Measurements from ENCODE around the gene CHTF18. TPM values are rescaled to one million over a fixed set of nuclear protein-coding genes. Genes with fewer than 3 reads are reported as not detected.

CHTF18 gene
- total and polyA plus RNA-seq, 9 of the 15 experiments (the other 6 are each of a cell fraction or from before 2014, with no cell fraction given) = 2.5 to 123 (median 17.0) TPM

DNA sequence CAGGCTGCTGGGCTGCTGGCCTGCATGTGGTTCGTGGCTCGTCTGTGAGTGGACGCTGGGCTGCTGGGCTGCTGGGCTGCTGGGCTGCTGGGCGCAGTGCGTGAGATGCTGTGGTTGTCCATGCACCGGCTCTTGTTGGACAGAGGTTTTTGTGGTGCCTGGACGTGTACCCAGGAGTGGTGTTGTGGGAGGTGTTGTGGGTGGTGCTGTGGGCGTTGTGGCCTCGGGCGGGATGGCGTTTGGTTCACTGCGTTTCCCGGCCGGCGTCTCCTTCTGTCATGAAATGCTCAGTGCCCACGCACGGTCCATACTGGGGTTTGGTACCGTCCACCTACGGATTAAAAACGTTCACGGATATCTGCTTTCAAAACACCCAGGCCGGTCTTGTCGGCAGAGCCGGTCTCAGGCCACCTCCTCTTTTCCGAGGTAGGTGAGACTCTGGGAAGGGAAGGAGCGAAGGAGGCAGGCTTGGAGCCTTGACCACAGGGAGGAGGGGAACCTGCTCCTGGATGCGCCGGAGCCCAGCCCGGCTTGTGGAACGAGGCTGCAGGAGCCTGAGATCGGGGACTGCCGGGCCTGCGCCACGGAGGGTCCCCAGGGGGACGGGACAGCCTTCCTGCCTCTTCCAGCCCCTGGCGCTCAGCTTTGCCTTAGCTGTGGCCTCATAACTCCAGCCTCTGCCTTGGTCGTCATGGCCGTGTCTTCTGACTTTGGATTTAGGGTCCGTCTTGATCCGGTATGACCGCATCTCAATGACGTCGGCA, 41.9 kb downstream of the CHTF18 start:
- in situ Hi-C loops (cut with MboI) = no loop called here
- ATAC-seq (no peak), FAIRE-seq (no peak), DNase-seq (ENCODE audit: extremely low read depth in 1 of 4, low spot score in 3 of 4) (no peak)
- Histone ChIP-seq H4K20me1 (replicated peaks; ENCODE audit: control insufficient read depth, insufficient read depth, low read length) (no peaks in the 10 kb centered on the region), H3K36me3 (ENCODE audit: control insufficient read depth, insufficient read depth, low read length) (no peaks in the 10 kb centered on the region), H3K4me2 (ENCODE audit: insufficient read depth, low read length) (no peak overlapping the region), H3K9ac (ENCODE audit: insufficient read depth in 1 of 2, low read depth in 2 of 2, low read length in 2 of 2) (no peak overlapping the region), H3K9me3 (replicated peaks; ENCODE audit: control insufficient read depth, insufficient read depth, low read depth, low read length) (no peaks in the 10 kb centered on the region), H3K27me3 (ENCODE audit: control insufficient read depth in 2 of 2, insufficient read depth in 2 of 2, low read length in 2 of 2) (peaks cover 57 to 84% of the 10 kb centered on the region in 2 experiments; a peak in 4 of 5 replicates), H3K9me1 (ENCODE audit: control insufficient read depth, insufficient read depth, low read length) (no peaks in the 10 kb centered on the region), H3K79me2 (ENCODE audit: control insufficient read depth, insufficient read depth, low read length) (no peaks in the 10 kb centered on the region), H3K4me1 (replicated peaks in 1 of 2; ENCODE audit: control insufficient read depth in 2 of 2, insufficient read depth in 2 of 2, low read length in 2 of 2) (peaks cover 0 to 31% of the 10 kb centered on the region in 2 experiments; a peak in 3 of 5 replicates), H3K4me3 (no peak overlapping the region), H2AFZ (ENCODE audit: low read depth, low read length) (no peak overlapping the region), H3K27ac (ENCODE audit: extremely low read depth, low read depth, low read length) (no peak overlapping the region)
- WGBS (ENCODE audit: insufficient coverage, low coverage, missing lambda C conversion rate) = 12% methylated on average over 41 of the region's 43 CpGs
- TF ChIP-seq TEAD1 (CRISPR knock-in tag; IDR thresholded peaks at IDR 0.05) (no peak), ELF4 (CRISPR knock-in tag; IDR thresholded peaks at IDR 0.05) (no peak), TAL1 (IDR thresholded peaks at IDR 0.05) (no peak), CSDE1 (IDR thresholded peaks at IDR 0.05) (no peak), NR2C1 (IDR thresholded peaks at IDR 0.05) (no peak), NR2C1 (tag; IDR thresholded peaks at IDR 0.05) (no peak), PCBP2 (IDR thresholded peaks at IDR 0.05; ENCODE audit: low read depth, low read length, poor library complexity, severe bottlenecking) (no peak), PYGO2 (tag; IDR thresholded peaks at IDR 0.05) (no peak)
- TF ChIP-seq, protein P1, sequence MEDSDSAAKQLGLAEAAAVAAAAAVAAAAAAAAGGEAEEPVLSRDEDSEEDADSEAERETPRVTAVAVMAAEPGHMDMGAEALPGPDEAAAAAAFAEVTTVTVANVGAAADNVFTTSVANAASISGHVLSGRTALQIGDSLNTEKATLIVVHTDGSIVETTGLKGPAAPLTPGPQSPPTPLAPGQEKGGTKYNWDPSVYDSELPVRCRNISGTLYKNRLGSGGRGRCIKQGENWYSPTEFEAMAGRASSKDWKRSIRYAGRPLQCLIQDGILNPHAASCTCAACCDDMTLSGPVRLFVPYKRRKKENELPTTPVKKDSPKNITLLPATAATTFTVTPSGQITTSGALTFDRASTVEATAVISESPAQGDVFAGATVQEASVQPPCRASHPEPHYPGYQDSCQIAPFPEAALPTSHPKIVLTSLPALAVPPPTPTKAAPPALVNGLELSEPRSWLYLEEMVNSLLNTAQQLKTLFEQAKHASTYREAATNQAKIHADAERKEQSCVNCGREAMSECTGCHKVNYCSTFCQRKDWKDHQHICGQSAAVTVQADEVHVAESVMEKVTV (CRISPR knock-in tag; IDR thresholded peaks at IDR 0.05) = no peak
- ChIA-PET POLR2A (interaction anchor here (1.0 kb wide), 1 partner anchor 15 kb away, joined by 3 read pairs; no protein-coding TSS in a partner anchor), CTCF (ENCODE audit: low intra/inter-chr PET ratio) (no interaction called here)
- intact Hi-C loops (cut with micrococcal nuclease) = no loop called here
- no TSS peak for BruUV-seq (replicated peaks)
